GM12878 (cell line): ENCODE results near the gene DENND1A. TPM values are rescaled to one million over a fixed set of nuclear protein-coding genes. Genes with fewer than 3 reads are reported as not detected.

ENCODE experiments used
- ATAC-seq: fragments of 200-7000 bp; cut with Tn5 transposase; 3 replicates; pipeline ENCODE4 v1.9.1; 2020; ENCODE audit warnings: mild to moderate bottlenecking, moderate library complexity
- BruUV-seq: library from RNA; stranded (reverse); fragments of 400-500 nt; replicated peaks from 2 replicates; lab custom pipeline; 2021; lab: Mats Ljungman, UMichigan
- CTCF ChIA-PET: fragments of 300-600 bp; sonication (Branson Sonifier 250); formaldehyde crosslinking; extraction: SDS; loops from one replicate; lab custom pipeline; 2021; ENCODE audit warnings: inconsistent platforms; lab: Yijun Ruan, JAX
- POLR2A ChIA-PET: fragments of 350-600 bp; formaldehyde crosslinking; extraction: SDS; loops from one replicate; lab custom pipeline; 2021; ENCODE audit warnings: inconsistent platforms; lab: Charles Lee
- RAD21 ChIA-PET: fragments of 300-600 bp; sonication (Branson Sonifier 250); formaldehyde crosslinking; loops from one replicate; lab custom pipeline; 2023; ENCODE audit warnings: antibody characterized with exemption; ENCODE audit not compliant: unreplicated experiment; lab: Charles Lee
- SMC1A ChIA-PET: fragments of 300-600 bp; sonication (Branson Sonifier 250); formaldehyde crosslinking; loops from one replicate; lab custom pipeline; 2023; ENCODE audit not compliant: unreplicated experiment, uncharacterized antibody; lab: Charles Lee
- DNase-seq: peaks from one replicate; pipeline ENCODE4 v3.0.0-alpha.2; 2011; ENCODE audit warnings: low read depth, low spot score
- FAIRE-seq: peaks from 3 replicates; lab custom pipeline; 2011; peaks lifted over from hg19 to GRCh38; lab: Jason Lieb, UNC
- H2AFZ ChIP-seq: 2 replicates; pipeline ENCODE4 v1.6.0; 2011; ENCODE audit warnings: low read depth, low read length, control low read depth; ENCODE audit not compliant: control insufficient read depth
- H3K27ac ChIP-seq: 2 replicates; pipeline ENCODE4 v1.5.1; 2011; ENCODE audit warnings: control low read depth; ENCODE audit not compliant: control insufficient read depth, insufficient read depth
- H3K27me3 ChIP-seq, 2 experiments: replicated peaks in 1 of 2; 2 replicates each; pipeline versions ENCODE4 v1.6.0 to v1.6.1; 2011; ENCODE audit warnings: low read length in 1 of 2; ENCODE audit not compliant: control insufficient read depth in 2 of 2, insufficient read depth in 2 of 2
- H3K36me3 ChIP-seq, 2 experiments: 2 replicates each; pipeline ENCODE4 v1.5.1; 2011; ENCODE audit warnings: low read length in 1 of 2; ENCODE audit not compliant: control insufficient read depth in 2 of 2, insufficient read depth in 2 of 2
- H3K4me1 ChIP-seq: 2 replicates; pipeline ENCODE4 v1.6.1; 2011; ENCODE audit warnings: mild to moderate bottlenecking, low read length, moderate library complexity, mixed read lengths; ENCODE audit not compliant: control insufficient read depth, insufficient read depth
- H3K4me2 ChIP-seq: 2 replicates; pipeline ENCODE4 v1.6.0; 2011; ENCODE audit warnings: control low read depth; ENCODE audit not compliant: control insufficient read depth, insufficient read depth
- H3K4me3 ChIP-seq: fragments of 200-600 bp; sonication (generic); 2 replicates; pipeline ENCODE4 v1.5.1; 2016
- H3K79me2 ChIP-seq: 2 replicates; pipeline ENCODE4 v1.6.0; 2011; ENCODE audit warnings: low read length; ENCODE audit not compliant: control insufficient read depth, insufficient read depth
- H3K9ac ChIP-seq: 2 replicates; pipeline ENCODE4 v1.8.0; 2011; ENCODE audit warnings: low read length, control low read depth, mixed read lengths; ENCODE audit not compliant: control insufficient read depth, insufficient read depth
- H3K9me3 ChIP-seq: replicated peaks from 3 replicates; pipeline ENCODE4 v1.5.1; 2011; ENCODE audit warnings: mild to moderate bottlenecking, low read length; ENCODE audit not compliant: control insufficient read depth, insufficient read depth
- H4K20me1 ChIP-seq: 2 replicates; pipeline ENCODE4 v1.6.0; 2011; ENCODE audit not compliant: control insufficient read depth, insufficient read depth
- NR2C1 ChIP-seq: fragments of 450-650 bp; IDR thresholded peaks from 2 replicates; pipeline ENCODE4 v1.6.1; 2017; ENCODE audit warnings: antibody characterized with exemption, mild to moderate bottlenecking, moderate library complexity
- PBX3 ChIP-seq: IDR thresholded peaks from 2 replicates; pipeline ENCODE4 v1.6.1; 2011; ENCODE audit warnings: mild to moderate bottlenecking, low read depth, low read length, moderate library complexity; ENCODE audit not compliant: insufficient replicate concordance
- USF1 ChIP-seq: IDR thresholded peaks from 2 replicates; pipeline ENCODE4 v1.6.1; 2011; ENCODE audit warnings: borderline replicate concordance, low read depth, mild to moderate bottlenecking, moderate library complexity, mixed read lengths, low read length; ENCODE audit not compliant: insufficient read depth; ENCODE audit errors: extremely low read length
- WGBS: methylation state at CpG from one replicate; pipeline ENCODE4 v1.1.6; 2016; ENCODE audit warnings: low lambda C conversion rate; ENCODE audit not compliant: insufficient replicate concordance, insufficient coverage; ENCODE audit errors: missing lambda C conversion rate; 5-methylcytosine and 5-hydroxymethylcytosine counted together
- in situ Hi-C: fragments of 300-500 bp; cut with MboI; formaldehyde crosslinking; loops from 9 replicates; pipeline ENCODE4 v1.14.3; 2018; ENCODE audit warnings: mixed read lengths
- intact Hi-C: fragments of 100-400 bp; cut with micrococcal nuclease; formaldehyde crosslinking; loops from one replicate; pipeline ENCODE4 v1.14.2; 2022; ENCODE audit not compliant: unreplicated experiment
- polyA plus RNA-seq, 11 experiments: library from polyadenylated mRNA; depleted of rRNA in 4 of 11; unstranded in 6 of 11; stranded (reverse) in 5 of 11; fragments of >200 nt; fragmentation: Nextera tagmentation in 4 of 11; fragmentation: Illumina TruSeq in 1 of 11; extraction: Ambion mirVana in 4 of 11; extraction: Trizol in 1 of 11; gene quantifications; 1 replicate in 1 of 11; 2 replicates in 10 of 11; pipeline versions ENCODE4 v1.2.1 to v1.2.3, GENCODE V29; 2011 to 2016; ENCODE audit warnings: inconsistent platforms in 2 of 11, missing spikeins in 2 of 11, low read depth in 1 of 11
- total RNA-seq, 4 experiments: library from RNA; depleted of rRNA in 3 of 4; stranded (reverse); fragments of >200 nt in 3 of 4; fragmentation: Illumina TruSeq in 1 of 4; extraction: Trizol in 1 of 4; gene quantifications; 2 replicates each; pipeline versions ENCODE4 v1.2.1 to v1.2.3, GENCODE V29; 2013 to 2021

Gene DENND1A
- total and polyA plus RNA-seq, 10 of the 15 experiments (the other 5 are each of a cell fraction or from before 2014, with no cell fraction given) = 14.1 to 48.6 (median 35.2) TPM

GRCh38 chr9:123414936-123415930 lies 514.7 kb downstream of the DENND1A start:
- Histone ChIP-seq H4K20me1 (no peaks in the 10 kb centered on the region; the same call in 1 of the 2 replicates), H3K9ac (no peak overlapping the region), H3K36me3 (peaks cover 2 to 5% of the 10 kb centered on the region in 2 experiments; a peak in 2 of 4 replicates), H3K4me1 (no peaks in the 10 kb centered on the region), H3K4me3 (no peak overlapping the region), H3K79me2 (no peaks in the 10 kb centered on the region), H2AFZ (no peak overlapping the region), H3K27me3 (no peaks in the 10 kb centered on the region), H3K27ac (no peak overlapping the region), H3K9me3 (no peaks in the 10 kb centered on the region), H3K4me2 (no peak overlapping the region)
- WGBS = 82% methylated on average over 23 of the region's 23 CpGs
- ChIA-PET RAD21 (no interaction called here), CTCF (no interaction called here), SMC1A (no interaction called here), POLR2A (no interaction called here)
- FAIRE-seq (no peak), ATAC-seq (no peak), DNase-seq (no peak)
- TF ChIP-seq PBX3 (no peak), NR2C1 (no peak), USF1 (no peak)
- no TSS peak for BruUV-seq
- in situ Hi-C loops (no loop called here), intact Hi-C loops (no loop called here)
